Measurements from ENCODE around the gene PLA2G5. TPM values are rescaled to one million over a fixed set of nuclear protein-coding genes. Genes with fewer than 3 reads are reported as not detected.
"Not testable (repeated sequence)": the region's sequence is repeated elsewhere in the genome, so short reads cannot be mapped to it uniquely, and the experiment has no call there.

PLA2G5 gene
- total RNA-seq, 1 donor from 2014 or later = not detected

- peaks cover 14% of the 10 kb centered on the region for H3K27me3 Mint-ChIP-seq
- no peaks in the 10 kb centered on the region for H3K9me3 Mint-ChIP-seq
- no peak overlapping the region for H3K27ac Mint-ChIP-seq
- no peak for DNase-seq (ENCODE audit: extremely low spot score, unreplicated experiment)
- no peaks in the 10 kb centered on the region for H3K4me1 Mint-ChIP-seq (ENCODE audit: unreplicated experiment)
- H3K36me3 Mint-ChIP-seq = no peaks in the 10 kb centered on the region
- no peak overlapping the region for H3K4me3 Mint-ChIP-seq
- TF ChIP-seq CTCF (conservative IDR thresholded peaks at IDR 0.05) = no peak
These were observed 10.1 kb upstream of the PLA2G5 start for GRCh38 chr1:20059847-20060246.

GRCh38 chr1:20060791-20061190 is 9.2 kb upstream of the PLA2G5 start:
- H3K4me3 Mint-ChIP-seq; H3K9me3 Mint-ChIP-seq; H3K36me3 Mint-ChIP-seq; DNase-seq (ENCODE audit: extremely low spot score, unreplicated experiment); H3K27ac Mint-ChIP-seq; H3K4me1 Mint-ChIP-seq (ENCODE audit: unreplicated experiment): not testable (repeated sequence)
- H3K27me3 Mint-ChIP-seq = peaks cover 13% of the 10 kb centered on the region

GRCh38 chr1:20061866-20062265 is 8.1 kb upstream of the PLA2G5 start:
- Mint-ChIP-seq H3K4me3 (no peak overlapping the region), H3K27me3 (peaks cover 11% of the 10 kb centered on the region), H3K4me1 (ENCODE audit: unreplicated experiment) (no peaks in the 10 kb centered on the region), H3K27ac (no peak overlapping the region), H3K9me3 (no peaks in the 10 kb centered on the region), H3K36me3 (no peaks in the 10 kb centered on the region)
- TF ChIP-seq CTCF (conservative IDR thresholded peaks at IDR 0.05) = no peak
- no peak for DNase-seq (ENCODE audit: extremely low spot score, unreplicated experiment)

- TF ChIP-seq CTCF (conservative IDR thresholded peaks at IDR 0.05) = no peak
- H3K27me3 Mint-ChIP-seq = peaks cover 11% of the 10 kb centered on the region
These were observed 6.1 kb upstream of the PLA2G5 start for GRCh38 chr1:20063861-20064292.

GRCh38 chr1:20068722-20069121 is 1.3 kb upstream of the PLA2G5 start:
- Mint-ChIP-seq H3K9me3 (no peaks in the 10 kb centered on the region), H3K4me1 (ENCODE audit: unreplicated experiment) (no peaks in the 10 kb centered on the region), H3K27ac (no peak overlapping the region), H3K4me3 (no peak overlapping the region), H3K36me3 (no peaks in the 10 kb centered on the region), H3K27me3 (peaks cover 18% of the 10 kb centered on the region)
- DNase-seq (ENCODE audit: extremely low spot score, unreplicated experiment) = no peak
- TF ChIP-seq CTCF (conservative IDR thresholded peaks at IDR 0.05) = no peak

More at GRCh38 chr1:20063861-20064292, 6.1 kb upstream of the PLA2G5 start:
- DNase-seq (ENCODE audit: extremely low spot score, unreplicated experiment) = no peak
- no peaks in the 10 kb centered on the region for H3K9me3 Mint-ChIP-seq
- H3K4me3 Mint-ChIP-seq = no peak overlapping the region
- no peaks in the 10 kb centered on the region for H3K36me3 Mint-ChIP-seq
- H3K4me1 Mint-ChIP-seq (ENCODE audit: unreplicated experiment) = no peaks in the 10 kb centered on the region
- no peak overlapping the region for H3K27ac Mint-ChIP-seq

- Mint-ChIP-seq H3K4me1 (ENCODE audit: unreplicated experiment) (no peaks in the 10 kb centered on the region), H3K27ac (no peak overlapping the region), H3K9me3 (no peaks in the 10 kb centered on the region), H3K27me3 (peaks cover 19% of the 10 kb centered on the region), H3K36me3 (no peaks in the 10 kb centered on the region), H3K4me3 (no peak overlapping the region)
- no peak for DNase-seq (ENCODE audit: extremely low spot score, unreplicated experiment)
- TF ChIP-seq CTCF (conservative IDR thresholded peaks at IDR 0.05) = no peak
These were observed 363 bp downstream of the PLA2G5 start for GRCh38 chr1:20070357-20070756.
